ENCODE results near the gene FAM184A. TPM values are rescaled to one million over a fixed set of nuclear protein-coding genes. Genes with fewer than 3 reads are reported as not detected.

The FAM184A gene
- total and polyA plus RNA-seq, 9 of the 15 experiments (the other 6 are each of a cell fraction or from before 2014, with no cell fraction given) = 6.4 to 18.7 (median 13.1) TPM

- Histone ChIP-seq H2AFZ (ENCODE audit: low read depth, low read length) (no peak overlapping the region), H3K9ac (ENCODE audit: insufficient read depth in 1 of 2, low read depth in 2 of 2, low read length in 2 of 2) (no peak overlapping the region), H3K4me1 (replicated peaks in 1 of 2; ENCODE audit: control insufficient read depth in 2 of 2, insufficient read depth in 2 of 2, low read length in 2 of 2) (peaks cover 0 to 2% of the 10 kb centered on the region in 2 experiments; a peak in 2 of 5 replicates), H3K79me2 (ENCODE audit: control insufficient read depth, insufficient read depth, low read length) (peaks cover 17% of the 10 kb centered on the region; the same call in 2 of the 3 replicates), H3K4me2 (ENCODE audit: insufficient read depth, low read length) (no peak overlapping the region), H3K27ac (ENCODE audit: extremely low read depth, low read depth, low read length) (no peak overlapping the region), H4K20me1 (replicated peaks; ENCODE audit: control insufficient read depth, insufficient read depth, low read length) (no peaks in the 10 kb centered on the region), H3K9me1 (ENCODE audit: control insufficient read depth, insufficient read depth, low read length) (no peaks in the 10 kb centered on the region), H3K27me3 (ENCODE audit: control insufficient read depth in 2 of 2, insufficient read depth in 2 of 2, low read length in 2 of 2) (no peaks in the 10 kb centered on the region), H3K9me3 (replicated peaks; ENCODE audit: control insufficient read depth, insufficient read depth, low read depth, low read length) (no peaks in the 10 kb centered on the region), H3K4me3 (no peak overlapping the region), H3K36me3 (ENCODE audit: control insufficient read depth, insufficient read depth, low read length) (no peaks in the 10 kb centered on the region)
- FAIRE-seq (no peak), ATAC-seq (no peak), DNase-seq (ENCODE audit: extremely low read depth in 1 of 4, low spot score in 3 of 4) (no peak)
- no TSS peak for BruUV-seq (replicated peaks)
- POLR2A ChIA-PET = interaction anchor here (0.9 kb wide), 1 partner anchor 19 kb away, joined by 3 read pairs; no protein-coding TSS in a partner anchor
- intact Hi-C loops (cut with micrococcal nuclease) = no loop called here
- TF ChIP-seq PURB (CRISPR knock-in tag; IDR thresholded peaks at IDR 0.05; ENCODE audit: low read depth) = no peak
- TF ChIP-seq CHD2 (IDR thresholded peaks at IDR 0.05; ENCODE audit: low read depth, low read length) = no peak
- no peak for TF ChIP-seq CREBBP (IDR thresholded peaks at IDR 0.05; ENCODE audit: low read depth, low read length)
- no peak for TF ChIP-seq ZFP30 (CRISPR knock-in tag; IDR thresholded peaks at IDR 0.05; ENCODE audit: borderline replicate concordance)
- TF ChIP-seq HMBOX1 (IDR thresholded peaks at IDR 0.05) = no peak
- TF ChIP-seq ID3 (CRISPR knock-in tag; IDR thresholded peaks at IDR 0.05) = no peak
- no peak for TF ChIP-seq ID3 (tag; IDR thresholded peaks at IDR 0.05)
- TF ChIP-seq HIVEP1 (CRISPR knock-in tag; IDR thresholded peaks at IDR 0.05) = no peak
- no peak for TF ChIP-seq MGA (IDR thresholded peaks at IDR 0.05)
- TF ChIP-seq MCM3 (IDR thresholded peaks at IDR 0.05) = no peak
- CTCF ChIA-PET (ENCODE audit: low intra/inter-chr PET ratio) = no interaction called here
- in situ Hi-C loops (cut with MboI) = no loop called here
Observed at GRCh38 chr6:119043783-119044182, 34.7 kb downstream of the FAM184A start.

All from K562 (cell line).